K562 (cell line): ENCODE measurements around the gene SPTBN2. TPM values are rescaled to one million over a fixed set of nuclear protein-coding genes. Genes with fewer than 3 reads are reported as not detected.
A peak's percentile ranks its signal among the peaks of the same experiment; 100 is the strongest.

ENCODE experiments used
- ATF4 ChIP-seq: fragments of 450-650 bp; formaldehyde crosslinking; IDR thresholded peaks from 2 replicates; pipeline ENCODE4 v1.4.0; 2022; ENCODE audit warnings: mild to moderate bottlenecking, moderate library complexity
- CBX8 ChIP-seq: fragments of 200-600 bp; sonication (generic); IDR thresholded peaks from 2 replicates; pipeline ENCODE4 v1.6.1; 2012; ENCODE audit warnings: borderline replicate concordance, mixed run types, low read depth, mild to moderate bottlenecking, moderate library complexity, mixed read lengths, low read length, control low read depth, inconsistent platforms; ENCODE audit not compliant: poor library complexity, severe bottlenecking; ENCODE audit errors: extremely low read depth
- CHD1 ChIP-seq: fragments of 200-600 bp; sonication (generic); IDR thresholded peaks from one replicate; pipeline ENCODE4 v1.6.1; 2012; ENCODE audit warnings: mild to moderate bottlenecking, moderate library complexity, low read length, inconsistent platforms
- MEF2D ChIP-seq: conservative IDR thresholded peaks from 2 replicates; pipeline ENCODE4 v1.6.1; 2016; ENCODE audit warnings: low read depth, missing genetic modification characterization, missing compliant biosample characterization
- MGA ChIP-seq: fragments of 450-650 bp; IDR thresholded peaks from 2 replicates; pipeline ENCODE4 v1.6.1; 2016; ENCODE audit warnings: mild to moderate bottlenecking, moderate library complexity
- NCOR1 ChIP-seq: fragments of 450-650 bp; IDR thresholded peaks from 2 replicates; pipeline ENCODE4 v1.6.1; 2016; ENCODE audit warnings: mild to moderate bottlenecking, moderate library complexity
- RBFOX2 ChIP-seq: fragments of 200-400 bp; formaldehyde crosslinking; IDR thresholded peaks from 2 replicates; pipeline ENCODE4 v1.6.1; 2017; ENCODE audit warnings: low read depth, mild to moderate bottlenecking, low read length, moderate library complexity
- SREBF1 ChIP-seq: fragments of 150-350 bp; IDR thresholded peaks from 2 replicates; pipeline ENCODE4 v1.6.1; 2014; ENCODE audit warnings: antibody characterized with exemption, low read depth, low read length, borderline replicate concordance
- SREBF2 ChIP-seq: sonication (generic); formaldehyde crosslinking; IDR thresholded peaks from 2 replicates; pipeline ENCODE4 v1.4.0; 2020; ENCODE audit warnings: mild to moderate bottlenecking, missing genetic modification reagents
- TAF1 ChIP-seq: IDR thresholded peaks from 2 replicates; pipeline ENCODE4 v1.6.1; 2011; ENCODE audit warnings: mild to moderate bottlenecking, low read length, moderate library complexity; ENCODE audit not compliant: insufficient read depth, control insufficient read depth, severe bottlenecking; ENCODE audit errors: extremely low read depth
- ZNF134 ChIP-seq: fragments of 250-450 bp; sonication (Bioruptor Pico); conservative IDR thresholded peaks from 2 replicates; pipeline ENCODE4 v1.4.0; 2020
- ZNF274 ChIP-seq: IDR thresholded peaks from 2 replicates; pipeline ENCODE4 v1.6.1; 2011; ENCODE audit warnings: low read depth, mild to moderate bottlenecking, low read length, moderate library complexity, borderline replicate concordance
- polyA plus RNA-seq, 8 experiments: library from polyadenylated mRNA; depleted of rRNA in 4 of 8; stranded (reverse) in 5 of 8; unstranded in 3 of 8; fragments of >200 nt; fragmentation: Nextera tagmentation in 2 of 8; fragmentation: Illumina TruSeq in 1 of 8; extraction: Ambion mirVana in 2 of 8; extraction: Trizol in 1 of 8; gene quantifications; 2 replicates each; pipeline versions ENCODE4 v1.2.1 to v1.2.3, GENCODE V29; 2011 to 2014; ENCODE audit warnings: inconsistent platforms in 1 of 8, missing spikeins in 1 of 8
- total RNA-seq, 7 experiments: library from RNA; depleted of rRNA in 6 of 7; stranded (reverse); fragments of >200 nt in 6 of 7; fragmentation: Illumina TruSeq in 2 of 7; extraction: Trizol in 2 of 7; gene quantifications; 2 replicates each; pipeline versions ENCODE4 v1.2.1 to v1.2.3, GENCODE V29; 2011 to 2021; ENCODE audit warnings: low replicate concordance in 1 of 7
- TF ChIP-seq, protein P1 (sequence below): fragments of 200-800 bp; sonication (Bioruptor generic); IDR thresholded peaks from 2 replicates; pipeline ENCODE4 v1.6.1; 2017; ENCODE audit warnings: missing genetic modification characterization, missing compliant biosample characterization

The SPTBN2 gene
- total and polyA plus RNA-seq, 9 of the 15 experiments (the other 6 are each of a cell fraction or from before 2014, with no cell fraction given), result 0.38 to 56.5 (median 19.7) TPM

GRCh38 chr11:66701432-66702240 is 27.4 kb downstream of the SPTBN2 start (continued):
- TF ChIP-seq ZNF134 (CRISPR knock-in tag), result no peak
- no peak for TF ChIP-seq ZNF274
- TF ChIP-seq, protein P1, sequence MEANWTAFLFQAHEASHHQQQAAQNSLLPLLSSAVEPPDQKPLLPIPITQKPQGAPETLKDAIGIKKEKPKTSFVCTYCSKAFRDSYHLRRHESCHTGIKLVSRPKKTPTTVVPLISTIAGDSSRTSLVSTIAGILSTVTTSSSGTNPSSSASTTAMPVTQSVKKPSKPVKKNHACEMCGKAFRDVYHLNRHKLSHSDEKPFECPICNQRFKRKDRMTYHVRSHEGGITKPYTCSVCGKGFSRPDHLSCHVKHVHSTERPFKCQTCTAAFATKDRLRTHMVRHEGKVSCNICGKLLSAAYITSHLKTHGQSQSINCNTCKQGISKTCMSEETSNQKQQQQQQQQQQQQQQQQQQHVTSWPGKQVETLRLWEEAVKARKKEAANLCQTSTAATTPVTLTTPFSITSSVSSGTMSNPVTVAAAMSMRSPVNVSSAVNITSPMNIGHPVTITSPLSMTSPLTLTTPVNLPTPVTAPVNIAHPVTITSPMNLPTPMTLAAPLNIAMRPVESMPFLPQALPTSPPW (CRISPR knock-in tag), result peak; percentile 68
- no peak for TF ChIP-seq SREBF1
- TF ChIP-seq SREBF2 (CRISPR knock-in tag), result no peak
- TF ChIP-seq NCOR1, result peak; percentile 94
- TF ChIP-seq CHD1, result no peak
- no peak for TF ChIP-seq MGA
- peak; percentile 18 for TF ChIP-seq TAF1
- no peak for TF ChIP-seq RBFOX2
- TF ChIP-seq ATF4, result peak; percentile 52; the same call in 1 of the 2 replicates
- TF ChIP-seq CBX8, result no peak
- no peak for TF ChIP-seq MEF2D (tag)
